Stimulated activated naive CD8-positive, alpha-beta T cell treated with anti-CD3 and anti-CD28 coated beads, Interleukin-15, amount 100 ng/mL, for 72 hours (primary cell): ENCODE results near the gene FMNL2.

ENCODE experiments used
- ATAC-seq: fragments of 150-1000 bp; cut with Tn5 transposase; 2 replicates; pipeline ENCODE4 v1.10.0; 2021; ENCODE audit warnings: mild to moderate bottlenecking, moderate library complexity
- DNase-seq, 2 donors: peaks; one replicate each; pipeline ENCODE4 v3.0.0; 2021 to 2022
- H3K27ac Mint-ChIP-seq, 2 donors: one replicate each; pipeline ENCODE4 v1.8.0; 2022; ENCODE audit warnings: mild to moderate bottlenecking in 2 of 2, mixed read lengths in 2 of 2, moderate library complexity in 2 of 2
- H3K27me3 Mint-ChIP-seq: one replicate; pipeline ENCODE4 v1.8.0; 2022; ENCODE audit warnings: mixed read lengths
- H3K4me1 Mint-ChIP-seq: one replicate; pipeline ENCODE4 v1.8.0; 2022; ENCODE audit warnings: mild to moderate bottlenecking, mixed read lengths
- H3K4me3 Mint-ChIP-seq, 2 donors: one replicate each; pipeline ENCODE4 v1.8.0; 2022; ENCODE audit warnings: mild to moderate bottlenecking in 2 of 2, mixed read lengths in 2 of 2, moderate library complexity in 1 of 2
- H3K9me3 Mint-ChIP-seq, 2 donors: one replicate each; pipeline ENCODE4 v1.8.0; 2022; ENCODE audit warnings: mixed read lengths in 2 of 2

Gene FMNL2

GRCh38 chr2:152613235-152613634 lies 278.3 kb downstream of the FMNL2 start:
- DNase-seq = no peak
- Mint-ChIP-seq H3K27ac (no peak overlapping the region), H3K4me1 (peaks cover 9% of the 10 kb centered on the region), H3K27me3 (no peaks in the 10 kb centered on the region), H3K4me3 (no peak overlapping the region), H3K9me3 (no peaks in the 10 kb centered on the region)
- no peak for ATAC-seq

- ATAC-seq (no peak), DNase-seq (no peak)
- Mint-ChIP-seq H3K27me3 (no peaks in the 10 kb centered on the region), H3K9me3 (no peaks in the 10 kb centered on the region), H3K27ac (no peak overlapping the region), H3K4me1 (peaks cover 9% of the 10 kb centered on the region), H3K4me3 (no peak overlapping the region)
These were observed 280.2 kb downstream of the FMNL2 start for GRCh38 chr2:152615177-152615576.

- H3K4me1 Mint-ChIP-seq = no peaks in the 10 kb centered on the region
- ATAC-seq (no peak), DNase-seq (no peak)
- no peaks in the 10 kb centered on the region for H3K9me3 Mint-ChIP-seq
- H3K4me3 Mint-ChIP-seq = no peak overlapping the region
- no peaks in the 10 kb centered on the region for H3K27me3 Mint-ChIP-seq
- H3K27ac Mint-ChIP-seq = no peak overlapping the region
These were observed 282.6 kb downstream of the FMNL2 start for GRCh38 chr2:152617456-152618192.

- DNase-seq (no peak), ATAC-seq (no peak)
- H3K4me1 Mint-ChIP-seq = no peaks in the 10 kb centered on the region
- H3K27me3 Mint-ChIP-seq = no peaks in the 10 kb centered on the region
- H3K27ac Mint-ChIP-seq = no peak overlapping the region
- no peak overlapping the region for H3K4me3 Mint-ChIP-seq
- no peaks in the 10 kb centered on the region for H3K9me3 Mint-ChIP-seq
These were observed 283.2 kb downstream of the FMNL2 start for GRCh38 chr2:152618193-152618564.

- H3K4me1 Mint-ChIP-seq = no peaks in the 10 kb centered on the region
- no peak overlapping the region for H3K27ac Mint-ChIP-seq
- H3K9me3 Mint-ChIP-seq = no peaks in the 10 kb centered on the region
- H3K27me3 Mint-ChIP-seq = no peaks in the 10 kb centered on the region
- DNase-seq = no peak
- H3K4me3 Mint-ChIP-seq = no peak overlapping the region
- no peak for ATAC-seq
These were observed 285.2 kb downstream of the FMNL2 start for GRCh38 chr2:152620208-152620607.

- Mint-ChIP-seq H3K9me3 (no peaks in the 10 kb centered on the region), H3K4me3 (no peak overlapping the region), H3K4me1 (no peaks in the 10 kb centered on the region), H3K27me3 (no peaks in the 10 kb centered on the region), H3K27ac (no peak overlapping the region)
- DNase-seq (no peak), ATAC-seq (no peak)
These were observed 286.0 kb downstream of the FMNL2 start for GRCh38 chr2:152620985-152621384.

- Mint-ChIP-seq H3K27me3 (no peaks in the 10 kb centered on the region), H3K27ac (no peak overlapping the region), H3K4me3 (no peak overlapping the region), H3K4me1 (no peaks in the 10 kb centered on the region), H3K9me3 (no peaks in the 10 kb centered on the region)
- ATAC-seq = no peak
- no peak for DNase-seq
These were observed 287.2 kb downstream of the FMNL2 start for GRCh38 chr2:152622219-152622618.

- H3K27ac Mint-ChIP-seq = no peak overlapping the region
- H3K4me1 Mint-ChIP-seq = no peaks in the 10 kb centered on the region
- no peak for ATAC-seq
- H3K27me3 Mint-ChIP-seq = no peaks in the 10 kb centered on the region
- no peak for DNase-seq
- H3K4me3 Mint-ChIP-seq = no peak overlapping the region
- H3K9me3 Mint-ChIP-seq = no peaks in the 10 kb centered on the region
These were observed 288.2 kb downstream of the FMNL2 start for GRCh38 chr2:152623076-152623740.

- Mint-ChIP-seq H3K4me1 (no peaks in the 10 kb centered on the region), H3K4me3 (no peak overlapping the region), H3K27me3 (no peaks in the 10 kb centered on the region), H3K27ac (no peak overlapping the region), H3K9me3 (no peaks in the 10 kb centered on the region)
- DNase-seq (no peak), ATAC-seq (no peak)
These were observed 288.8 kb downstream of the FMNL2 start for GRCh38 chr2:152623775-152624174.

GRCh38 chr2:152624805-152625204 lies 289.8 kb downstream of the FMNL2 start:
- no peaks in the 10 kb centered on the region for H3K9me3 Mint-ChIP-seq
- DNase-seq = no peak
- no peak overlapping the region for H3K4me3 Mint-ChIP-seq
- no peaks in the 10 kb centered on the region for H3K27me3 Mint-ChIP-seq
- H3K4me1 Mint-ChIP-seq = no peaks in the 10 kb centered on the region
- H3K27ac Mint-ChIP-seq = no peak overlapping the region
- ATAC-seq = no peak

GRCh38 chr2:152626911-152627339 lies 292.0 kb downstream of the FMNL2 start:
- no peaks in the 10 kb centered on the region for H3K27me3 Mint-ChIP-seq
- no peak for ATAC-seq

GRCh38 chr2:152627351-152627957 lies 292.5 kb downstream of the FMNL2 start:
- Mint-ChIP-seq H3K27me3 (no peaks in the 10 kb centered on the region), H3K9me3 (no peaks in the 10 kb centered on the region), H3K27ac (no peak overlapping the region), H3K4me3 (no peak overlapping the region), H3K4me1 (no peaks in the 10 kb centered on the region)
- ATAC-seq (no peak), DNase-seq (no peak)

More at GRCh38 chr2:152626911-152627339, 292.0 kb downstream of the FMNL2 start:
- Mint-ChIP-seq H3K9me3 (no peaks in the 10 kb centered on the region), H3K4me1 (no peaks in the 10 kb centered on the region), H3K27ac (no peak overlapping the region), H3K4me3 (no peak overlapping the region)
- DNase-seq = no peak

GRCh38 chr2:152629202-152629601 lies 294.2 kb downstream of the FMNL2 start:
- H3K4me1 Mint-ChIP-seq = no peaks in the 10 kb centered on the region
- no peaks in the 10 kb centered on the region for H3K27me3 Mint-ChIP-seq
- no peaks in the 10 kb centered on the region for H3K9me3 Mint-ChIP-seq
- DNase-seq (no peak), ATAC-seq (no peak)
- H3K4me3 Mint-ChIP-seq = no peak overlapping the region
- H3K27ac Mint-ChIP-seq = no peak overlapping the region

GRCh38 chr2:152630466-152630865 lies 295.5 kb downstream of the FMNL2 start:
- no peaks in the 10 kb centered on the region for H3K27me3 Mint-ChIP-seq
- H3K4me1 Mint-ChIP-seq = no peaks in the 10 kb centered on the region
- H3K4me3 Mint-ChIP-seq = no peak overlapping the region
- no peak for DNase-seq
- no peaks in the 10 kb centered on the region for H3K9me3 Mint-ChIP-seq
- ATAC-seq = no peak
- H3K27ac Mint-ChIP-seq = no peak overlapping the region

GRCh38 chr2:152632736-152633135 lies 297.8 kb downstream of the FMNL2 start:
- DNase-seq (no peak), ATAC-seq (no peak)
- H3K27ac Mint-ChIP-seq = peak overlapping the region in 1 of 2 donors; percentile 71
- H3K4me1 Mint-ChIP-seq = no peaks in the 10 kb centered on the region
- no peaks in the 10 kb centered on the region for H3K9me3 Mint-ChIP-seq
- H3K4me3 Mint-ChIP-seq = no peak overlapping the region
- H3K27me3 Mint-ChIP-seq = no peaks in the 10 kb centered on the region

- Mint-ChIP-seq H3K27me3 (no peaks in the 10 kb centered on the region), H3K4me3 (no peak overlapping the region), H3K9me3 (no peaks in the 10 kb centered on the region), H3K4me1 (no peaks in the 10 kb centered on the region), H3K27ac (no peak overlapping the region)
- ATAC-seq (peak; percentile 62), DNase-seq (peak; percentile 50 to 55)
These were observed 300.8 kb downstream of the FMNL2 start for GRCh38 chr2:152635635-152636298.
